GM12878 (cell line): ENCODE measurements around the gene PTPRF. TPM values are rescaled to one million over a fixed set of nuclear protein-coding genes. Genes with fewer than 3 reads are reported as not detected.

Experiments
- ATAC-seq: fragments of 200-7000 bp; cut with Tn5 transposase; 3 replicates; pipeline ENCODE4 v1.9.1; 2020; ENCODE audit warnings: mild to moderate bottlenecking, moderate library complexity
- BruUV-seq: library from RNA; stranded (reverse); fragments of 400-500 nt; replicated peaks from 2 replicates; lab custom pipeline; 2021; lab: Mats Ljungman, UMichigan
- CTCF ChIA-PET: fragments of 300-600 bp; sonication (Branson Sonifier 250); formaldehyde crosslinking; extraction: SDS; loops from one replicate; lab custom pipeline; 2021; ENCODE audit warnings: inconsistent platforms; lab: Yijun Ruan, JAX
- POLR2A ChIA-PET: fragments of 350-600 bp; formaldehyde crosslinking; extraction: SDS; loops from one replicate; lab custom pipeline; 2021; ENCODE audit warnings: inconsistent platforms; lab: Charles Lee
- RAD21 ChIA-PET: fragments of 300-600 bp; sonication (Branson Sonifier 250); formaldehyde crosslinking; loops from one replicate; lab custom pipeline; 2023; ENCODE audit warnings: antibody characterized with exemption; ENCODE audit not compliant: unreplicated experiment; lab: Charles Lee
- SMC1A ChIA-PET: fragments of 300-600 bp; sonication (Branson Sonifier 250); formaldehyde crosslinking; loops from one replicate; lab custom pipeline; 2023; ENCODE audit not compliant: unreplicated experiment, uncharacterized antibody; lab: Charles Lee
- DNase-seq: peaks from one replicate; pipeline ENCODE4 v3.0.0-alpha.2; 2011; ENCODE audit warnings: low read depth, low spot score
- FAIRE-seq: peaks from 3 replicates; lab custom pipeline; 2011; peaks lifted over from hg19 to GRCh38; lab: Jason Lieb, UNC
- H2AFZ ChIP-seq: 2 replicates; pipeline ENCODE4 v1.6.0; 2011; ENCODE audit warnings: low read depth, low read length, control low read depth; ENCODE audit not compliant: control insufficient read depth
- H3K27ac ChIP-seq: 2 replicates; pipeline ENCODE4 v1.5.1; 2011; ENCODE audit warnings: control low read depth; ENCODE audit not compliant: control insufficient read depth, insufficient read depth
- H3K27me3 ChIP-seq, 2 experiments: replicated peaks in 1 of 2; 2 replicates each; pipeline versions ENCODE4 v1.6.0 to v1.6.1; 2011; ENCODE audit warnings: low read length in 1 of 2; ENCODE audit not compliant: control insufficient read depth in 2 of 2, insufficient read depth in 2 of 2
- H3K36me3 ChIP-seq, 2 experiments: 2 replicates each; pipeline ENCODE4 v1.5.1; 2011; ENCODE audit warnings: low read length in 1 of 2; ENCODE audit not compliant: control insufficient read depth in 2 of 2, insufficient read depth in 2 of 2
- H3K4me1 ChIP-seq: 2 replicates; pipeline ENCODE4 v1.6.1; 2011; ENCODE audit warnings: mild to moderate bottlenecking, low read length, moderate library complexity, mixed read lengths; ENCODE audit not compliant: control insufficient read depth, insufficient read depth
- H3K4me2 ChIP-seq: 2 replicates; pipeline ENCODE4 v1.6.0; 2011; ENCODE audit warnings: control low read depth; ENCODE audit not compliant: control insufficient read depth, insufficient read depth
- H3K4me3 ChIP-seq: fragments of 200-600 bp; sonication (generic); 2 replicates; pipeline ENCODE4 v1.5.1; 2016
- H3K79me2 ChIP-seq: 2 replicates; pipeline ENCODE4 v1.6.0; 2011; ENCODE audit warnings: low read length; ENCODE audit not compliant: control insufficient read depth, insufficient read depth
- H3K9ac ChIP-seq: 2 replicates; pipeline ENCODE4 v1.8.0; 2011; ENCODE audit warnings: low read length, control low read depth, mixed read lengths; ENCODE audit not compliant: control insufficient read depth, insufficient read depth
- H3K9me3 ChIP-seq: replicated peaks from 3 replicates; pipeline ENCODE4 v1.5.1; 2011; ENCODE audit warnings: mild to moderate bottlenecking, low read length; ENCODE audit not compliant: control insufficient read depth, insufficient read depth
- H4K20me1 ChIP-seq: 2 replicates; pipeline ENCODE4 v1.6.0; 2011; ENCODE audit not compliant: control insufficient read depth, insufficient read depth
- CBFB ChIP-seq: IDR thresholded peaks from 2 replicates; pipeline ENCODE4 v1.6.1; 2016; ENCODE audit warnings: antibody characterized with exemption, low read depth
- EP300 ChIP-seq, 2 experiments: fragments of 150-350 bp in 1 of 2; IDR thresholded peaks; 2 replicates each; pipeline ENCODE4 v1.6.1; 2011 to 2012; ENCODE audit warnings: low read depth in 2 of 2, low read length in 2 of 2, borderline replicate concordance in 1 of 2, improper control_type of control experiment in 1 of 2, inconsistent platforms in 1 of 2; ENCODE audit not compliant: control insufficient read depth in 1 of 2
- FOXK2 ChIP-seq: fragments of 450-650 bp; IDR thresholded peaks from 2 replicates; pipeline ENCODE4 v1.6.1; 2017; ENCODE audit warnings: mild to moderate bottlenecking, moderate library complexity
- MYC ChIP-seq: IDR thresholded peaks from 2 replicates; pipeline ENCODE4 v1.6.1; 2011; ENCODE audit warnings: mild to moderate bottlenecking, low read length, moderate library complexity, inconsistent platforms; ENCODE audit not compliant: insufficient read depth, insufficient replicate concordance, insufficient read length, severe bottlenecking
- NFYA ChIP-seq: IDR thresholded peaks from 2 replicates; pipeline ENCODE4 v1.6.1; 2011; ENCODE audit warnings: low read depth, mild to moderate bottlenecking, low read length, improper control_type of control experiment, borderline replicate concordance
- RFX5 ChIP-seq: IDR thresholded peaks from 2 replicates; pipeline ENCODE4 v1.6.1; 2011; ENCODE audit warnings: low read depth, low read length, improper control_type of control experiment
- SMARCA5 ChIP-seq: fragments of 450-650 bp; IDR thresholded peaks from 2 replicates; pipeline ENCODE4 v1.6.1; 2017; ENCODE audit warnings: mild to moderate bottlenecking
- SPI1 ChIP-seq: IDR thresholded peaks from 2 replicates; pipeline ENCODE4 v1.6.1; 2011; ENCODE audit warnings: low read depth, mild to moderate bottlenecking, low read length, moderate library complexity, borderline replicate concordance; ENCODE audit not compliant: insufficient read depth
- TCF7 ChIP-seq: IDR thresholded peaks from 2 replicates; pipeline ENCODE4 v1.6.1; 2014; ENCODE audit warnings: antibody characterized with exemption, borderline replicate concordance
- ZNF24 ChIP-seq: fragments of 450-650 bp; IDR thresholded peaks from 2 replicates; pipeline ENCODE4 v1.6.1; 2017; ENCODE audit warnings: antibody characterized with exemption, mild to moderate bottlenecking
- WGBS: methylation state at CpG from one replicate; pipeline ENCODE4 v1.1.6; 2016; ENCODE audit warnings: low lambda C conversion rate; ENCODE audit not compliant: insufficient replicate concordance, insufficient coverage; ENCODE audit errors: missing lambda C conversion rate; 5-methylcytosine and 5-hydroxymethylcytosine counted together
- in situ Hi-C: fragments of 300-500 bp; cut with MboI; formaldehyde crosslinking; loops from 9 replicates; pipeline ENCODE4 v1.14.3; 2018; ENCODE audit warnings: mixed read lengths
- intact Hi-C: fragments of 100-400 bp; cut with micrococcal nuclease; formaldehyde crosslinking; loops from one replicate; pipeline ENCODE4 v1.14.2; 2022; ENCODE audit not compliant: unreplicated experiment
- polyA plus RNA-seq, 11 experiments: library from polyadenylated mRNA; depleted of rRNA in 4 of 11; unstranded in 6 of 11; stranded (reverse) in 5 of 11; fragments of >200 nt; fragmentation: Nextera tagmentation in 4 of 11; fragmentation: Illumina TruSeq in 1 of 11; extraction: Ambion mirVana in 4 of 11; extraction: Trizol in 1 of 11; gene quantifications; 1 replicate in 1 of 11; 2 replicates in 10 of 11; pipeline versions ENCODE4 v1.2.1 to v1.2.3, GENCODE V29; 2011 to 2016; ENCODE audit warnings: inconsistent platforms in 2 of 11, missing spikeins in 2 of 11, low read depth in 1 of 11
- total RNA-seq, 4 experiments: library from RNA; depleted of rRNA in 3 of 4; stranded (reverse); fragments of >200 nt in 3 of 4; fragmentation: Illumina TruSeq in 1 of 4; extraction: Trizol in 1 of 4; gene quantifications; 2 replicates each; pipeline versions ENCODE4 v1.2.1 to v1.2.3, GENCODE V29; 2013 to 2021
- TF ChIP-seq, protein P1 (sequence below): IDR thresholded peaks from 2 replicates; pipeline ENCODE4 v1.6.1; 2011; ENCODE audit warnings: low read depth, mild to moderate bottlenecking, low read length, moderate library complexity, borderline replicate concordance; ENCODE audit errors: extremely low read depth
- TF ChIP-seq, protein P2 (sequence below): fragments of 450-650 bp; IDR thresholded peaks from 2 replicates; pipeline ENCODE4 v1.6.1; 2016; ENCODE audit warnings: mild to moderate bottlenecking

PTPRF gene
- total and polyA plus RNA-seq, 10 of the 15 experiments (the other 5 are each of a cell fraction or from before 2014, with no cell fraction given), result 0.04 to 2.6 (median 0.32) TPM

DNA sequence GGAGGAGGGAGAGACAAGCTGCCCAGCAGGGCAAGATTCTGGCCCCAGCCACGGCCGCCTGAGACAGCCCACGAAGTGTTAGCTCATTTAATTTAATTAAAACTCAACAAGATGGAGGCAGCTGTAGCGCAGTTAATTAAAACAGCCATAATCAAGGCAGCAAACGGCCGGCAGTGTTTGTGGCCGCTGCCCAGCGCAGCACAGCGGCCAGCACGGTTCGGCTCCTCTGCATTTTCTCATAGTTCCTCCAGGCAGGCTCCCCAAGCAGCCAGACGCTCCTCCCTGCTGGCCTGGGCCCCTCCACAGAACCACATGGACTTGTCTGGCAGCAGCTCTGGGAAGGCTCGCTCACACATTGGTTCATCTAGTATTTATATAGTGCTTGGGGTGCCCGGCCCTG is 40.0 kb downstream of the PTPRF start:
- intact Hi-C loops, result no loop called here
- Histone ChIP-seq H3K27ac (no peak overlapping the region), H3K9ac (no peak overlapping the region), H2AFZ (no peak overlapping the region), H3K79me2 (no peaks in the 10 kb centered on the region), H3K4me2 (no peak overlapping the region), H3K27me3 (no peaks in the 10 kb centered on the region), H3K4me3 (no peak overlapping the region), H4K20me1 (no peaks in the 10 kb centered on the region)
- FAIRE-seq (no peak), ATAC-seq (no peak)
- BruUV-seq, result no TSS peak
- WGBS, result 37% methylated on average over 12 of the region's 14 CpGs
- TF ChIP-seq CBFB (no peak), SPI1 (no peak), EP300 (IDR thresholded peaks at IDR 0.05; ENCODE audit: borderline replicate concordance in 1 of 2, control insufficient read depth in 1 of 2, low read depth in 2 of 2, low read length in 2 of 2) (no peak), RFX5 (no peak), TCF7 (no peak), ZNF24 (no peak), SMARCA5 (no peak), NFYA (no peak), FOXK2 (no peak), MYC (no peak)
- TF ChIP-seq, protein P1, sequence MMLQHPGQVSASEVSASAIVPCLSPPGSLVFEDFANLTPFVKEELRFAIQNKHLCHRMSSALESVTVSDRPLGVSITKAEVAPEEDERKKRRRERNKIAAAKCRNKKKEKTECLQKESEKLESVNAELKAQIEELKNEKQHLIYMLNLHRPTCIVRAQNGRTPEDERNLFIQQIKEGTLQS, result no peak
- TF ChIP-seq, protein P2, sequence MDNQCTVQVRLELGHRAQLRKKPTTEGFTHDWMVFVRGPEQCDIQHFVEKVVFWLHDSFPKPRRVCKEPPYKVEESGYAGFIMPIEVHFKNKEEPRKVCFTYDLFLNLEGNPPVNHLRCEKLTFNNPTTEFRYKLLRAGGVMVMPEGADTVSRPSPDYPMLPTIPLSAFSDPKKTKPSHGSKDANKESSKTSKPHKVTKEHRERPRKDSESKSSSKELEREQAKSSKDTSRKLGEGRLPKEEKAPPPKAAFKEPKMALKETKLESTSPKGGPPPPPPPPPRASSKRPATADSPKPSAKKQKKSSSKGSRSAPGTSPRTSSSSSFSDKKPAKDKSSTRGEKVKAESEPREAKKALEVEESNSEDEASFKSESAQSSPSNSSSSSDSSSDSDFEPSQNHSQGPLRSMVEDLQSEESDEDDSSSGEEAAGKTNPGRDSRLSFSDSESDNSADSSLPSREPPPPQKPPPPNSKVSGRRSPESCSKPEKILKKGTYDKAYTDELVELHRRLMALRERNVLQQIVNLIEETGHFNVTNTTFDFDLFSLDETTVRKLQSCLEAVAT, result no peak
- TF ChIP-seq, all 136 proteins: peak for 0
- ChIA-PET SMC1A (interaction anchor here (0.8 to 1.3 kb wide), 3 partner anchors 10 to 18 kb away, joined by 3 to 4 read pairs (median 4); no protein-coding TSS in a partner anchor), RAD21 (no interaction called here), POLR2A (interaction anchor here (0.9 kb wide), 2 partner anchors 11 to 81 kb away, joined by 3 read pairs; no protein-coding TSS in a partner anchor), CTCF (interaction anchor here (0.9 to 1.4 kb wide), 4 partner anchors 10 to 83 kb away, joined by 3 to 4 read pairs (median 4); no protein-coding TSS in a partner anchor)
- in situ Hi-C loops, result no loop called here
- no peak for DNase-seq
- Histone ChIP-seq H3K36me3 (no peaks in the 10 kb centered on the region), H3K9me3 (no peaks in the 10 kb centered on the region), H3K4me1 (peaks cover 3% of the 10 kb centered on the region; the same call in 1 of the 2 replicates)
